ENCODE data around the gene NCEH1.

The NCEH1 gene

GRCh38 chr3:172608575-172608974 is 102.3 kb downstream of the NCEH1 start:
- DNase-seq (ENCODE audit: low read depth) = no peak
- TF ChIP-seq MAX (IDR thresholded peaks at IDR 0.05; ENCODE audit: low read depth, low read length) (no peak), CTCF (IDR thresholded peaks at IDR 0.05; ENCODE audit: low read depth, low read length) (no peak), MYC (IDR thresholded peaks at IDR 0.05; ENCODE audit: low read depth, low read length) (no peak), POLR2A (IDR thresholded peaks at IDR 0.05; ENCODE audit: extremely low read depth, insufficient read length) (no peak)
- no peak overlapping the region for H3K4me3 ChIP-seq (ENCODE audit: low read depth, low read length)

- H3K4me3 ChIP-seq (ENCODE audit: low read depth, low read length) = no peak overlapping the region
- TF ChIP-seq MYC (IDR thresholded peaks at IDR 0.05; ENCODE audit: low read depth, low read length) = no peak
- no peak for DNase-seq (ENCODE audit: low read depth)
These were observed 103.4 kb downstream of the NCEH1 start for GRCh38 chr3:172607305-172608121.

GRCh38 chr3:172606021-172606420 is 104.8 kb downstream of the NCEH1 start:
- no peak for DNase-seq (ENCODE audit: low read depth)
- H3K4me3 ChIP-seq (ENCODE audit: low read depth, low read length) = no peak overlapping the region
- TF ChIP-seq MYC (IDR thresholded peaks at IDR 0.05; ENCODE audit: low read depth, low read length) (no peak), MAX (IDR thresholded peaks at IDR 0.05; ENCODE audit: low read depth, low read length) (no peak)

GRCh38 chr3:172604895-172605646 is 105.8 kb downstream of the NCEH1 start:
- TF ChIP-seq MAX (IDR thresholded peaks at IDR 0.05; ENCODE audit: low read depth, low read length) = no peak
- no peak for TF ChIP-seq POLR2A (IDR thresholded peaks at IDR 0.05; ENCODE audit: extremely low read depth, insufficient read length)
- TF ChIP-seq CTCF (IDR thresholded peaks at IDR 0.05; ENCODE audit: low read depth, low read length) = no peak
- TF ChIP-seq MYC (IDR thresholded peaks at IDR 0.05; ENCODE audit: low read depth, low read length) = no peak
- H3K4me3 ChIP-seq (ENCODE audit: low read depth, low read length) = no peak overlapping the region
- DNase-seq (ENCODE audit: low read depth) = no peak

GRCh38 chr3:172601066-172601832 is 109.6 kb downstream of the NCEH1 start:
- no peak overlapping the region for H3K4me3 ChIP-seq (ENCODE audit: low read depth, low read length)
- TF ChIP-seq MYC (IDR thresholded peaks at IDR 0.05; ENCODE audit: low read depth, low read length) (no peak), MAX (IDR thresholded peaks at IDR 0.05; ENCODE audit: low read depth, low read length) (no peak), CTCF (IDR thresholded peaks at IDR 0.05; ENCODE audit: low read depth, low read length) (no peak), POLR2A (IDR thresholded peaks at IDR 0.05; ENCODE audit: extremely low read depth, insufficient read length) (no peak)
- DNase-seq (ENCODE audit: low read depth) = no peak

- no peak for DNase-seq (ENCODE audit: low read depth)
- no peak overlapping the region for H3K4me3 ChIP-seq (ENCODE audit: low read depth, low read length)
- TF ChIP-seq CTCF (IDR thresholded peaks at IDR 0.05; ENCODE audit: low read depth, low read length) (no peak), POLR2A (IDR thresholded peaks at IDR 0.05; ENCODE audit: extremely low read depth, insufficient read length) (no peak), MYC (IDR thresholded peaks at IDR 0.05; ENCODE audit: low read depth, low read length) (no peak), MAX (IDR thresholded peaks at IDR 0.05; ENCODE audit: low read depth, low read length) (no peak)
These were observed 110.2 kb downstream of the NCEH1 start for GRCh38 chr3:172600644-172601065.
